DMS79 treated with DMSO at 0.1 percent for 48 hours (cell line): Measurements from ENCODE around the gene QARS1.

Source experiments
- DNase-seq: peaks from one replicate; lab custom pipeline; 2025; lab: John Stamatoyannopoulos, UW

Gene QARS1

DNA sequence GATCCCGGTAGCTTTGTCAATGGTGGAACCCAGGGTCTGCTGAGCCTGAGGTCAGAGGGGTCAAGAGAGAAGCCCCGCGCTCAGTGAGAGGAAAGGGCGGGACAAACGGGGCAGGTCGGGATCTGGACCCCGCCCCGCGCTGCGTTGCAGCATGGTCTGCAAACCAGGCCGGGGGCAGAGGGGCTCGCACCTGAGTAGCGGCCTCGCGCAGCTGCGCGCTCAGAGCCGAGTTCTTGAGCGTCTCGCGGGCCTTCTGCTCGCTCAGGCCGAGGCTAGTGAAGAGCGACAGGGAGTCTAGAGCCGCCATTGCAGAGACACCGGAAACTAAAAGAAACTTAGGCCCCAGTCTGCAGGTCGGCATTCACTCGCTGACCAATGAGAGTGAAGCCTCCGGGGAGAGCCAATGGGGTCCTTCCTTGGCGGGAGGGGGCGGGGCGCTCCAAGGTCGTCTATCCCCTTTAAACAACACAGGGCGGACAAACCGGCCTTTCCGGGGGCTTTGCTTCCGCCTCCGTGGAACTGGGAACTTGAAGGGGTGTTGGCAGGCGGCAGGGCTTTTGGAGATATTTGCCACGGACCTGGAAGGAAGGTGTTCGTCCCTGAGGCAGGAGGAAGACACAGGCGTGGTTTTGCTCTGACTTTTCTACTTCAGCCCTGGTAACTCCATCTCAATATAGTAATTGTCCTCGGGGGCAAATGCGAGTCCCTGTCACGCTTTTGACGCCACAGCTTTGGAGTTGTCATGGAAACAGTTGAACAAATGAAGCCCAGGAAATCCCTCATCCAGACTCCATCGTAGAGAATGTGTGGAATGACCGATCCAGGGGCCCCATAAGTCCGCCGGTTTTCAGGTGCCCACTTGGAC, at the start of gene QARS1:
TSS of gene QARS1 (minus strand) at position 331 of the 865 bp plus-strand sequence. CDS start at position 307, 24 bp downstream.
- peak; percentile 55 for DNase-seq

- DNase-seq, result no peak
Observed at GRCh38 chr3:49153349-49153912, 48.9 kb upstream of the QARS1 start.

DNA sequence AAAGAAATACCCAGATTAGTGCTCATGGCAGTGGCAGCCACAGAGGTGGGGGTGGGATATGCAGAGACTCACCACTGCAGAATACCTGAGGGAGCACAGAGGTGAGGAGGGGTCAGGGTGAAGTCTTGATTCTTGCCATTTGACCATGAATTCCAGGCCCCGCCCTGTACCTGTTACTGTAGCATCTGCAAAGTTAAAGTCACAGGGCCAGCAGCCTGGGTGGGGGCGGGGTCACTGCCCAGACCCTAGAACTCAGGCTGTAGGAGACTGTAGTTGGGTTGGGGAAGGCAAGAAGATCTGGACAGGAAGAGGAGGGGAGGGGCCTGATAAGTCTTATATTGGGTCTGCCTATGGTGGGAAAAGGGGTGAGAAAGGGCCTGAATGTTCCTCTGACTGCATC, 47.1 kb upstream of the QARS1 start:
- DNase-seq, result no peak

GRCh38 chr3:49148159-49148558, 43.6 kb upstream of the QARS1 start:
- no peak for DNase-seq

GRCh38 chr3:49140080-49140479, 35.5 kb upstream of the QARS1 start:
- no peak for DNase-seq

DNA sequence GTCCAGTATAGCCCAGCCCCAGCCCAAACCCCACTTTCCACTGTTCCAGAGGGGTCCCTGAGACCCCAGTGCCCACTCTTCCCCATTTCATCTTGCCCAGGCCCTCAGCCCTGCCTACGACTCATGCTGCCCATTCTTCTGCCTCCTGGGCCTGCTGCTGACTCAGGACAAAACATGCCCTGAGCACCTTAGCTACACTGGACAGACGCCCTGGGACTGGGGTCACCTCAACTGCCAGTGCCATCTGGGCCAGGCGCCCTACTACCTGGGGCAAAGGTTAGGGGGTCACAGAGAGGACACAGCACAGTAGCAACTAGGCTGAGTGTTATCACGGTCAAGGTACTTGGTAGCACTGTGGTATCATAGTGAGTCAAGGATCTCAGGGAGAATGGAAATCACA, 30.9 kb upstream of the QARS1 start:
- no peak for DNase-seq

- DNase-seq, result no peak
Observed at GRCh38 chr3:49134471-49135265, 30.1 kb upstream of the QARS1 start.

DNA sequence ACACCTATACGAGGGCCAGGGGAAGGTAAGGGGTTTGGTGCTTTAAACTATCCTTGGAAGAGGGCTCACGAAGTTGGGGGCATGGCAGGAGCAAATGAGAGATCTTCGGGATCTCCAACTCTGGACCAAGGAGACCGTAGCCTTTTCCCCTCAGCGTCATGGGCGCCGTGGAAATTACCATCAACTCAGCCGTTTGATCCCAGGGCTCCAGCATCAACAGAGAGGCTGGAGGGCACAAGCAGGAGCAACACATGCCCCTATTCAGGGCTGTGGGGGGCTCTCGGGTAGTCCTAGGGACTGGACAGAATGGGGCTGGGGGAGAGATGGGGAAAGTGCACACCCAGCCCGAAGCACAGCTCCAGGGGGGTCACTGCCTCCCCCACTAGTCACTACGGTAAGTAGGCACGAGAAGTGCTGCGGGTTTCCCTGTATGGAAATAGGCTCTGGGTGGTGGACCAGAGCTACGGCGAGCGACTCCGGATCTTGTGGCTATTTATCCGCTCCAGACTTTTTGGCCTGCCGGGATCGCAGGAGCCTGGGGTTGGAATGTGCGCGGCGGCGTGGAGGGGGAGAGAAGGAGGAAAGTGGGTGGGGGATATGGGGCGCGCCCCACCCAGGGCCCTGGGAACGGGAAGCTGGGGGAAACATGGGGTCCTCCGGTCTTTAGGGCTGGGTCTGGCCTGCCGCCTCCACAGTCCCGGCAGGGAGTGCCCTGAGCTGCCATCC, 28.8 kb upstream of the QARS1 start:
- DNase-seq, result peak; percentile 23

GRCh38 chr3:49132437-49133225, 28.1 kb upstream of the QARS1 start, which contains the start of gene LAMB2:
Gene LAMB2, minus strand, starts transcription at chr3:49133050. Its CDS starts 183 bp downstream, at chr3:49132867.
- peak; percentile 10 for DNase-seq

GRCh38 chr3:49132073-49132436, 27.5 kb upstream of the QARS1 start:
- DNase-seq, result no peak

DNA sequence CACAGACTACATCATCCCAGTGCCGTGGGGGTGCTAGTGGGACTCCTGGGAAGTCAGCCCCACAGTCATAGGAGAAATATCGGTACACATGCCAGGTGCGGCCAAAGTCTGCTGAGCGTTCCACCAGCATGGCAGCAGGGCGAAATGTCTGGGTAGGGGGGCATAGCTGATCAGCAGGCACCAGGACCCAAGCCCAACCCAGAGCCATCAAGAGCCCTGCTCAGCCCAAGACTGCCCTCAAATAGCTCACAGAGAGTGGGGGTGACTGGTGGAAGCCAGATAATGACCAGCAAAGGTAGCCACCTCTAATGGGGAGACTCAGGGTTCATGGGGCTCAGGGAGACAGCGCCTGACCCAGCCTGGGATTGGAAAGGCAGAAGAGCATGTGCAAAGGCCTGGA, 27.0 kb upstream of the QARS1 start:
- DNase-seq, result no peak

GRCh38 chr3:49131040-49131439, 26.5 kb upstream of the QARS1 start:
- no peak for DNase-seq

- DNase-seq, result no peak
Observed at GRCh38 chr3:49124991-49125670, 20.6 kb upstream of the QARS1 start.

DNA sequence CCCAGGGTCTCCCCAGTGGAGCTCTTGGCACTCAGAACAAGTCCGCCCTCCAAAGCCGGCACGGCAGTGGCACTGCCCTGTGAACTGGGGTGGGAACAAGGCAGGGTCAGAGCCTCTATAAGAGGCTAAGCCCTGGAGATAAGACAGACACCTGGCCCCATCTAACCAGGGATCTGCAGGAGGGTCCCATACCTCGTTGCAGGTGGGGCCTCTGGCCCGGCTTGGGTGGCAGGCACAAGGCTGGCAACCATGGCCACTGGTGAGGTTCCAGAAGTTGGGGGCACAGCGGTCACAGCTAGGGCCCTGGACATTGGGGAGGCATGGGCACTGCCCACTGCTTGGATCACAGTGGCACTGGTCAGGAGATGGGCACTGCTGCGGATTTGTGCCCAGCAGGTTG, 19.6 kb upstream of the QARS1 start:
- no peak for DNase-seq

- no peak for DNase-seq
Observed at GRCh38 chr3:49123687-49124086, 19.1 kb upstream of the QARS1 start.

DNA sequence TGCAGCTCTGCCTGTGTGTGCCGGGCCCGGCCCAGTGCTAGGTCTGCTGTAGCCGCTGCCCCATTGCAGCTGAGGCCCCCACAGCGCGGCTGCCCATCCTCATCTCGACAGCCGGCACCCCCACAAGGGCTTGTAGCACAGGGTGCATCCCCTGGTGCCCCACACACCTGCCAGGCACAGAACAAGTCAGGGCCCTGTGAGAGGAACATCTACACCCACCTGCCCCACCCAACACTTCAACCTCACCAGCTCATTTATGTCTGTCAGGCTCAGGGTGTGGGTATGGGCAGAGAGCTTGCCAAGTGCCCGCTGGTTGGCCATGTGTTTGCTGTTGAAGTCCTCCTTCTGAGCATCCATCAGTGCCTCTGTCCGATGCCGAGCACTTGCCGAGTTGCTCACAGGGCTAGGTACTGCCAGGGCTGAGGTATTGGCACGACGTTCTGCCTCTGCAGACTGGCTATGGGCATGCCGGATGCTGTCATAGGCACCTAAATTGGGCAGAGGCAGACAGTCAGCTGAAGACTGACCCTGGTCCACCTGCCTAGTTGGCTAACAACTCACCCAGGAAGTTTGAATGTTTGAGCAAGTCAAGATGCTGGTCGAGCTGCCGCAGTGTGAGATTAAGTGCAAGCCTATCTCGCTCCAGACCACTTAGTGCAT, 18.5 kb upstream of the QARS1 start:
- DNase-seq, result no peak

- no peak for DNase-seq
Observed at GRCh38 chr3:49122451-49122850, 17.9 kb upstream of the QARS1 start.

- no peak for DNase-seq
Observed at GRCh38 chr3:49122022-49122421, 17.5 kb upstream of the QARS1 start.

DNA sequence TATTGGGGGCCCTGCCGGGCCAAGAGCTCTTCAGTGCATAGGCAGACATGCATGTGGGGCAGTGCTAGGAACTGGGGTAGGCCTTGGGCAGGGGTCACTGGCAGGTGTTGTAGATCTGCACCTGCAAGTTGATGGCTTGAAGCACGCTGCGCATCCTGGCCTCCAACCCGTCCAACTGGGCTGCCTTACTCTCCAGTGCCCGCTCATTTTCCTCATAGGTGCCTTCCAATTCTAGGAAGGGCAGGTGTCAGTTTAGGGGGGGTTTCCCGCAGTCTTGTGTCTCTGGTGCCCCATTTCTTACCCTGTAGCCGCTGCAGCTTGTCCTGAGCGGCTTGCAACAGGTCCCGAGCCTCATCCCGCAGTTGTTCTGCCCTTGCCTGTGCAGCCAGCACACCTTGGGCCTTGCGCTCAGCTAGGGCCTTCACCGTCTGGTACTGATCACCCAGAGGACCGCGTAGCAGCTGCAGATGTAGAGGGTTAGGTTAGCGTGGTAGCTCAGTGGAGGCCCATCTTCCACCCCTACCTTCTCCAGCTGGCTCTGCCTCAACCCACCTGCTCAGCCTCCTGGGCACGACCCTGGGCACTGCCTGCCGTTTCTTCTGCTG, 16.7 kb upstream of the QARS1 start:
- no peak for DNase-seq
